Liver (tissue), 3 donors: Measurements from ENCODE around the gene PSMD1.
A peak's percentile ranks its signal among the peaks of the same experiment; 100 is the strongest.

Source experiments
- EGR1 ChIP-seq, 2 donors: IDR thresholded peaks; 2 replicates each; pipeline ENCODE4 v1.6.1; 2016 to 2018; ENCODE audit warnings: antibody characterized with exemption in 2 of 2, low read depth in 2 of 2
- FOXA2 ChIP-seq: IDR thresholded peaks from 2 replicates; pipeline ENCODE4 v1.6.1; 2016; ENCODE audit warnings: antibody characterized with exemption
- HNF4G ChIP-seq: IDR thresholded peaks from 2 replicates; pipeline ENCODE4 v1.6.1; 2016; ENCODE audit warnings: antibody characterized with exemption
- JUND ChIP-seq, 2 donors: IDR thresholded peaks; 2 replicates each; pipeline ENCODE4 v1.6.1; 2016; ENCODE audit warnings: antibody characterized with exemption in 2 of 2
- TAF1 ChIP-seq: conservative IDR thresholded peaks from 2 replicates; pipeline ENCODE4 v1.6.1; 2016; ENCODE audit warnings: antibody characterized with exemption, mild to moderate bottlenecking
- YY1 ChIP-seq: IDR thresholded peaks from 2 replicates; pipeline ENCODE4 v1.6.1; 2016; ENCODE audit warnings: antibody characterized with exemption, mild to moderate bottlenecking
- TF ChIP-seq, protein P1 (sequence below): fragments of 150-350 bp; IDR thresholded peaks from 2 replicates; pipeline ENCODE4 v1.5.1; 2017; ENCODE audit warnings: improper control_type of control experiment, low read depth, low read length; ENCODE audit not compliant: missing input control
- TF ChIP-seq, protein P2 (sequence below): IDR thresholded peaks from 2 replicates; pipeline ENCODE4 v1.6.1; 2016; ENCODE audit warnings: antibody characterized with exemption
- TF ChIP-seq, protein P3 (sequence below): IDR thresholded peaks from 2 replicates; pipeline ENCODE4 v1.6.1; 2016; ENCODE audit warnings: antibody characterized with exemption, mild to moderate bottlenecking
- TF ChIP-seq, protein P4 (sequence below): IDR thresholded peaks from 2 replicates; pipeline ENCODE4 v1.6.1; 2016; ENCODE audit warnings: antibody characterized with exemption
- donor health status: healthy.
- donor health status: healthy.

GRCh38 chr2:231133365-231134099 is 76.9 kb downstream of the PSMD1 start:
- TF ChIP-seq JUND (IDR thresholded peaks at IDR 0.05) = peak in 1 of 2 donors; percentile 30
- TF ChIP-seq FOXA2 = peak; percentile 1
- TF ChIP-seq, protein P1, sequence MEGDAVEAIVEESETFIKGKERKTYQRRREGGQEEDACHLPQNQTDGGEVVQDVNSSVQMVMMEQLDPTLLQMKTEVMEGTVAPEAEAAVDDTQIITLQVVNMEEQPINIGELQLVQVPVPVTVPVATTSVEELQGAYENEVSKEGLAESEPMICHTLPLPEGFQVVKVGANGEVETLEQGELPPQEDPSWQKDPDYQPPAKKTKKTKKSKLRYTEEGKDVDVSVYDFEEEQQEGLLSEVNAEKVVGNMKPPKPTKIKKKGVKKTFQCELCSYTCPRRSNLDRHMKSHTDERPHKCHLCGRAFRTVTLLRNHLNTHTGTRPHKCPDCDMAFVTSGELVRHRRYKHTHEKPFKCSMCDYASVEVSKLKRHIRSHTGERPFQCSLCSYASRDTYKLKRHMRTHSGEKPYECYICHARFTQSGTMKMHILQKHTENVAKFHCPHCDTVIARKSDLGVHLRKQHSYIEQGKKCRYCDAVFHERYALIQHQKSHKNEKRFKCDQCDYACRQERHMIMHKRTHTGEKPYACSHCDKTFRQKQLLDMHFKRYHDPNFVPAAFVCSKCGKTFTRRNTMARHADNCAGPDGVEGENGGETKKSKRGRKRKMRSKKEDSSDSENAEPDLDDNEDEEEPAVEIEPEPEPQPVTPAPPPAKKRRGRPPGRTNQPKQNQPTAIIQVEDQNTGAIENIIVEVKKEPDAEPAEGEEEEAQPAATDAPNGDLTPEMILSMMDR = no peak
- TF ChIP-seq TAF1 = no peak
- TF ChIP-seq, protein P2, sequence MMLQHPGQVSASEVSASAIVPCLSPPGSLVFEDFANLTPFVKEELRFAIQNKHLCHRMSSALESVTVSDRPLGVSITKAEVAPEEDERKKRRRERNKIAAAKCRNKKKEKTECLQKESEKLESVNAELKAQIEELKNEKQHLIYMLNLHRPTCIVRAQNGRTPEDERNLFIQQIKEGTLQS = peak; percentile 73
- TF ChIP-seq, protein P3, sequence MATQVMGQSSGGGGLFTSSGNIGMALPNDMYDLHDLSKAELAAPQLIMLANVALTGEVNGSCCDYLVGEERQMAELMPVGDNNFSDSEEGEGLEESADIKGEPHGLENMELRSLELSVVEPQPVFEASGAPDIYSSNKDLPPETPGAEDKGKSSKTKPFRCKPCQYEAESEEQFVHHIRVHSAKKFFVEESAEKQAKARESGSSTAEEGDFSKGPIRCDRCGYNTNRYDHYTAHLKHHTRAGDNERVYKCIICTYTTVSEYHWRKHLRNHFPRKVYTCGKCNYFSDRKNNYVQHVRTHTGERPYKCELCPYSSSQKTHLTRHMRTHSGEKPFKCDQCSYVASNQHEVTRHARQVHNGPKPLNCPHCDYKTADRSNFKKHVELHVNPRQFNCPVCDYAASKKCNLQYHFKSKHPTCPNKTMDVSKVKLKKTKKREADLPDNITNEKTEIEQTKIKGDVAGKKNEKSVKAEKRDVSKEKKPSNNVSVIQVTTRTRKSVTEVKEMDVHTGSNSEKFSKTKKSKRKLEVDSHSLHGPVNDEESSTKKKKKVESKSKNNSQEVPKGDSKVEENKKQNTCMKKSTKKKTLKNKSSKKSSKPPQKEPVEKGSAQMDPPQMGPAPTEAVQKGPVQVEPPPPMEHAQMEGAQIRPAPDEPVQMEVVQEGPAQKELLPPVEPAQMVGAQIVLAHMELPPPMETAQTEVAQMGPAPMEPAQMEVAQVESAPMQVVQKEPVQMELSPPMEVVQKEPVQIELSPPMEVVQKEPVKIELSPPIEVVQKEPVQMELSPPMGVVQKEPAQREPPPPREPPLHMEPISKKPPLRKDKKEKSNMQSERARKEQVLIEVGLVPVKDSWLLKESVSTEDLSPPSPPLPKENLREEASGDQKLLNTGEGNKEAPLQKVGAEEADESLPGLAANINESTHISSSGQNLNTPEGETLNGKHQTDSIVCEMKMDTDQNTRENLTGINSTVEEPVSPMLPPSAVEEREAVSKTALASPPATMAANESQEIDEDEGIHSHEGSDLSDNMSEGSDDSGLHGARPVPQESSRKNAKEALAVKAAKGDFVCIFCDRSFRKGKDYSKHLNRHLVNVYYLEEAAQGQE = no peak
- TF ChIP-seq EGR1 (IDR thresholded peaks at IDR 0.05; ENCODE audit: low read depth in 2 of 2) = peak in 1 of 2 donors; percentile 57
- TF ChIP-seq, protein P4, sequence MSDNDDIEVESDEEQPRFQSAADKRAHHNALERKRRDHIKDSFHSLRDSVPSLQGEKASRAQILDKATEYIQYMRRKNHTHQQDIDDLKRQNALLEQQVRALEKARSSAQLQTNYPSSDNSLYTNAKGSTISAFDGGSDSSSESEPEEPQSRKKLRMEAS = no peak
- peak; percentile 79 for TF ChIP-seq HNF4G
- peak; percentile 55 for TF ChIP-seq YY1
